ENCODE data around the gene RIN3.

DNA sequence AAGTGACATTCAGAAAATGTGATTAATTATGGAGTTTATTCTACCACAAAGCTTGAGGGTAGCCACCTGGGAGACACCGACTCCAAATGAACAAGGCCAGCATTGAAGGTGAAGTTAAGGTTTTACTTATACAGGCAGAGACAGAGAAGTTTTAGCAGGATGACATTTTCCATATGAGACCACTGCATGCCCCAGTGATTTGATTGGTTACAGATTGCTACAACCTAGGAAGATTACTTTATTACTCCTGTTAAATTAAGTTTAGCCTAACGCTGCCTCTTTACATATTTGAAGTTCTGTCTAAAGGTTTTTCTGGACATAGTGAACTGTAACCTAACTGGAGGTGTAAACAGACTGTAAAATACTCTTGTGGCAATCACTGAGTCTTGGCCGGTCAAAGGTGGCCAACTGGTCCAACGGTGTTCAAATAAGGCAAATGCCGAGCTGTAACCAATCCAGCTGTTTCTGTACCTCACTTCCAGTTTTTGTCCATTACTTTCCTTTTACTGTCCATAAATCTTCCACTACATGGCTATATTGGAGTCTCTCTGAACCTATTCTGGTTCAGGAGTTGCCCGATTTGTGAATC, 57.2 kb downstream of the RIN3 start:
- TF ChIP-seq, protein P1, sequence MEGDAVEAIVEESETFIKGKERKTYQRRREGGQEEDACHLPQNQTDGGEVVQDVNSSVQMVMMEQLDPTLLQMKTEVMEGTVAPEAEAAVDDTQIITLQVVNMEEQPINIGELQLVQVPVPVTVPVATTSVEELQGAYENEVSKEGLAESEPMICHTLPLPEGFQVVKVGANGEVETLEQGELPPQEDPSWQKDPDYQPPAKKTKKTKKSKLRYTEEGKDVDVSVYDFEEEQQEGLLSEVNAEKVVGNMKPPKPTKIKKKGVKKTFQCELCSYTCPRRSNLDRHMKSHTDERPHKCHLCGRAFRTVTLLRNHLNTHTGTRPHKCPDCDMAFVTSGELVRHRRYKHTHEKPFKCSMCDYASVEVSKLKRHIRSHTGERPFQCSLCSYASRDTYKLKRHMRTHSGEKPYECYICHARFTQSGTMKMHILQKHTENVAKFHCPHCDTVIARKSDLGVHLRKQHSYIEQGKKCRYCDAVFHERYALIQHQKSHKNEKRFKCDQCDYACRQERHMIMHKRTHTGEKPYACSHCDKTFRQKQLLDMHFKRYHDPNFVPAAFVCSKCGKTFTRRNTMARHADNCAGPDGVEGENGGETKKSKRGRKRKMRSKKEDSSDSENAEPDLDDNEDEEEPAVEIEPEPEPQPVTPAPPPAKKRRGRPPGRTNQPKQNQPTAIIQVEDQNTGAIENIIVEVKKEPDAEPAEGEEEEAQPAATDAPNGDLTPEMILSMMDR (IDR thresholded peaks at IDR 0.05), result no peak
- no peak for TF ChIP-seq EZH2 (IDR thresholded peaks at IDR 0.05)

All from neural progenitor cell (in vitro differentiated cells).